ENCODE data around the gene HMGCS2.
"Not testable (repeated sequence)": the region's sequence is repeated elsewhere in the genome, so short reads cannot be mapped to it uniquely, and the experiment has no call there.

Gene HMGCS2

GRCh38 chr1:119725626-119726025, 43.1 kb downstream of the HMGCS2 start:
- no peak for DNase-seq

GRCh38 chr1:119724611-119725218, 44.0 kb downstream of the HMGCS2 start:
- DNase-seq = no peak

GRCh38 chr1:119721896-119722295, 46.8 kb downstream of the HMGCS2 start:
- DNase-seq = no peak

GRCh38 chr1:119720866-119721440, 47.8 kb downstream of the HMGCS2 start:
- no peak for DNase-seq

DNA sequence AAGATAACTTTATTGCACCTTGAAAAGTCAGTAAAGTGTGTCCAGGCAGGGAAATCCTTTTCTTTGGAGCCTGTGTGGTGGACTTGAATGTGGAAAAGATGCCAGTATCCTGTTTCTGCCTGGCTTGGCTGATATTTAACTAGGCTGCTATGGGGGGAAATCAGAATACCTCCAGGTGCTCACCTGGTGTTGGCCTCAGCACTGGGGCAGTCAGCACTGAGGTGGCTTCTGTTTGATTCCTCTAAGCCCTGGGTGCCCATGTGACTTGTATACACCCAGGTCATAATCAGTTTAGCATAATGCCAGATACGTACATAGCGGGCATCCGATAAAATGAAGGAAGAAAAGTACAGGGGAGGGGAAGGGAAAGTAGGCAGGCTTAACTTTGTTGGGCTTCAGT, 49.7 kb downstream of the HMGCS2 start:
- no peak for DNase-seq

GRCh38 chr1:119718409-119718808, 50.3 kb downstream of the HMGCS2 start:
- no peak for DNase-seq

DNA sequence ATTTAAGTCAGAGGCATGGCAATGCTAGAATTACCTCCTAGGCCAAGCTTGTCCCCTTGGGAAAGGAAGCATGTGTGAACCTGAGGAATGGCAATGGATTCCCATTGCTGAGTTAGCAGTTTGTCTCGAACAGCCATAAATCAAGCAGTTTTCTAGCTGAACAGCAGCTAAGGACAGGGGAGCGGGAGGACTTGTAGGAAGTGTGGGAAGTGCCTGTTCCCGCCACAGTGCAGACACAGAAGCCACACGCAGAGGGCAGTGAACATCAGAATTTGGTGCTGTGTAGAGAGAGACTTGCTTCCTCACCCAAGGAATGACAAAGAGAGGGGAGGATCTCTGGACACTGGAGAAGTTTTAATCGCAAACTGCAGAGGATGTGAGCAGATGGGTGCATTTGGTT, 53.2 kb downstream of the HMGCS2 start:
- DNase-seq = peak; percentile 49

- no peak for DNase-seq
Measured at GRCh38 chr1:119714583-119714982, 54.1 kb downstream of the HMGCS2 start.

GRCh38 chr1:119713749-119714456, 54.8 kb downstream of the HMGCS2 start:
- DNase-seq = peak; percentile 27

DNA sequence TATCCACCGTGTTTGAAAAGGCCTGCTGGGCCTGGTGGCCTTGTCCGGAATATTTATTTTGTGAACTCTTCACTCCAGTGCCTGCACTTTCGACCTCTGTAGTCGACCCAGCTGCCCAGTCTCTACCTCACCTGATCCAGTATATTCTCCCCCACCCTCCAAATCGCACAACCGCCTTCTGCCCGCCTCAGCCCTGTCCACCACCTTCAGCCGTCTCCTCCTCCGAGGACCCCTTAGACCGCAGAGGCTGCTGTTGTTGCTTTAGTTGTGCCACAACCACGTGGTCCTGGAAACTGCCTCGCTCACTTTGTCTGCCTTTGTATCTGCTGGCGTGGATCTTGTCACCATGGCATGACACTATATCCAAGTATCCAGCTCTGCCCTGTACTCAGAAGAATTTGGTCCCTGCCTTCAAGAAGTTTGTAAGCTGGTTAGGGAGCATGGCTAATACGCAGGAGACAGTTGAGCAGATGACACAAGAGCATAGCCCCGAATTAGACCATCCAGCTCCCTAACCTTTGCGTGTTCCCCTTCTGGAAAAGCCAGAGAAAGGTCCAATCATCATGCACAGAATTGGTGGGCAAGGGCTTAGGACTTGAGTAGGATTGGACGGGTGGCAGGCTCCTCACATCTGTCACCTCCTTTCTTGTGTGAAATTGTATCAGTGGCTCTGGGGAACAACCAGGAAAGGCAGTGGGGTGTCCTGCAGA, 55.5 kb downstream of the HMGCS2 start:
- peak; percentile 43 for DNase-seq

GRCh38 chr1:119712342-119713038, 56.2 kb downstream of the HMGCS2 start:
- peak; percentile 98 for DNase-seq

DNA sequence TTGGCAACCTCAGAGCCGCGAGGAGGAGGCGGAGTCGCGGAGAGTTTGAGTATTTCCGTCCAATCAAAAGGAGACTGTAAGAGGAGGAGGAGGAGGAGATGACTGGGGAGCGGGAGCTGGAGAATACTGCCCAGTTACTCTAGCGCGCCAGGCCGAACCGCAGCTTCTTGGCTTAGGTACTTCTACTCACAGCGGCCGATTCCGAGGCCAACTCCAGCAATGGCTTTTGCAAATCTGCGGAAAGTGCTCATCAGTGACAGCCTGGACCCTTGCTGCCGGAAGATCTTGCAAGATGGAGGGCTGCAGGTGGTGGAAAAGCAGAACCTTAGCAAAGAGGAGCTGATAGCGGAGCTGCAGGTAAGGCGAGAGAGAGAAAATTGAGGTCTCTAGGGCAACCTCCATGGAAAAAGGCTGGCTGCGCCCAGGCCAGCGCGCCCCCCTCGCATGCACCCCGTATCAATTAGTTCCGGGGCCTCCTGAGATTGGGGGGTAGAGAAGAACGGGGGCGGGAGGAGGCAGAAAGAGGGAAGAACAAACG, 56.8 kb downstream of the HMGCS2 start, which contains the start of gene PHGDH:
Gene PHGDH (plus strand): TSS at position 131 of the 538 bp plus-strand sequence. CDS start 89 bp downstream, at position 220.
- DNase-seq = peak; percentile 94

GRCh38 chr1:119711356-119711803, 57.3 kb downstream of the HMGCS2 start:
- DNase-seq = not testable (repeated sequence)

- not testable (repeated sequence) for DNase-seq
Measured at GRCh38 chr1:119706599-119706998, 62.1 kb downstream of the HMGCS2 start.

DNA sequence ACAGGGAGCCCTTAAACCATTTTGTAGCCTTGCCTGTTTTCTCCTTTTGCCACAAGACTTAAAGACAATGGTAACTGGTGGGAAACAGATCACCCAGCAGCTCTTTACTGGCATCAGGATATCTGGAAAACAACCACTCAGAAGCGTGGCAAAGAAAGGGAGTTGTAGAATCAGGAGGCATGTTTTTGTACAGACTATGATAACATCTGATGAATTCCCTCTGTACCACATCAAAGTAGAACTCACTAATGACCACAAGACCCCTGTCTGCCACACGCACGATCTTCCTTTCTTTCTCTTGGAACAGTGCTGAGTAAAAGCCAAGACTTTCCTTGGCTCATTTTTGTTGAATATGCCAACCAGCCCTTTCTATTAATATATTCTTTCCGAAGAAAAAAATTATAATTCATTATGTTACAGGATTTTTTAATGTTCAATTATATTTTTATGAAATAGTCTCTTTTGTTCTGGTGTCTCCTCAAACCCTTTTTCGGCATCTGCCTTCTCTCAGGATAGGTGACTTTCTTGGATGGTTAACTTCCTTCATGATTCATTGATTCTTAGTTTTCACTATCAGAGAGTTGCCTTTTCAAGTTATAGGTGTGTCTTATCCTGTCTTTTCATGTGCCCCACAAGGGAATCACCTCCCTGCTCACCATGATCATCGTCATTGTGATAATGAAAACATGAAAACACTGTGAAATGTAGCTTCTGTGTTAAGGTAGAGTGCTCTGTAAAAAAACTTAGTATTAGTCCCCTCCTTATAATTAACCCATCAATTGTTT, 64.8 kb downstream of the HMGCS2 start:
- DNase-seq = no peak

- peak; percentile 87 for DNase-seq
Measured at GRCh38 chr1:119702384-119702783, 66.3 kb downstream of the HMGCS2 start.

GRCh38 chr1:119701659-119702058, 67.0 kb downstream of the HMGCS2 start:
- DNase-seq = no peak

- no peak for DNase-seq
Measured at GRCh38 chr1:119700326-119700725, 68.4 kb downstream of the HMGCS2 start.

All from fibroblast of skin of scalp (primary cell).